Cardiac fibroblast (primary cell): ENCODE data around the gene DNASE2B.

Experiments used
- DNase-seq, 2 donors: peaks; one replicate each; pipeline versions ENCODE4 v3.0.0 to v3.0.0-alpha.2; 2010; ENCODE audit warnings: low read depth in 2 of 2
- H3K4me3 ChIP-seq, 2 donors: replicated peaks in 1 of 2; 1 replicate in 1 of 2; 2 replicates in 1 of 2; pipeline ENCODE4 v1.5.1; 2011; ENCODE audit warnings: low read depth in 2 of 2, low read length in 2 of 2, mild to moderate bottlenecking in 2 of 2, moderate library complexity in 1 of 2
- TF ChIP-seq, protein P1 (sequence below): IDR thresholded peaks from one replicate; pipeline ENCODE4 v1.5.1; 2011; ENCODE audit warnings: low read depth, mild to moderate bottlenecking, low read length, inconsistent platforms

The DNASE2B gene

DNA sequence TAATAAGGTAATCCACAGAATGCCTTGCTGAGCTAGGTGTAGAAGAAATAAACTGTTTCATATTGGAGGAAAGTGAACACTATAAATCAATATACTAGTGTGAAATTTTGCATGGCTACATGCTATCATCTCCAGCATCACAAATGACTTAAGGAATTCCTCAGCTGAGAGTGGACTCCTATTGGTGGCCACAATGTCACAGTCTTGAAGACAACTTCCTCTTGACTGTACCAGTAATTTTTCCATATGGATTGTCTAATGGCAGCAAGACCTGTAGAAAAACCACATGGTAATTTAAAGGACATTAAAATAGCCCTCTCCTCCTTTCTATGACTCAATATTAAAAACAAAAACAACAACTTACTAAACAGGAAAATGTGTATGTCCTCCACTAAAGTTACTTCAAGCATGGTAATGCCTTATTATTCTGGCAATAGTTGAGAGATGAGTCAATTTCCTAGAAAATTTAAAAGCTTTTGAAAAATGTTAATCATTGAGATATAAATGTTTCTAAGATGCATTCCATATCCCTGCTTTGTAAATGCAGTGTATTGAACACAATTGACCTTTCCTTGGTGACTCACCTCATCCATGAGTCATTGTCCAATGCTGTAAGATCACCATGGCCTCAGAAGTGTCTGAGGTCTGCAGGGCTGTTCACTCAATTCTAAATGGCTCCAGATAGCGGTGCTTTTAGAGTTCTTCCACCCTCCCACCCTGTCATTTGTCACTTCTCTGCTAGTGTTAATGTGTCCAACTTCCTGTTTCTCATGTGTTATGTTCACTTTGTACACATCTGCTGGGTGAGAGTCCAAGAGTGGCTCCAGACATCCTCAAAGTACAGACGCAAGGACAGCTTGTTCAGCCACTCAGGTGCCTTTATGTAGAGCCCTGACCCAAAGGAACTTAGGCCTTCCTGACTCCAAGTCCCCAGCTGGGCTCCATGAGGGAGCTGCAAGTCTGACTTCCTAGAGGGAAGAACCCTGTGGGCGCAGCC, 32.8 kb upstream of the DNASE2B start:
- H3K4me3 ChIP-seq = no peak overlapping the region
- TF ChIP-seq, protein P1, sequence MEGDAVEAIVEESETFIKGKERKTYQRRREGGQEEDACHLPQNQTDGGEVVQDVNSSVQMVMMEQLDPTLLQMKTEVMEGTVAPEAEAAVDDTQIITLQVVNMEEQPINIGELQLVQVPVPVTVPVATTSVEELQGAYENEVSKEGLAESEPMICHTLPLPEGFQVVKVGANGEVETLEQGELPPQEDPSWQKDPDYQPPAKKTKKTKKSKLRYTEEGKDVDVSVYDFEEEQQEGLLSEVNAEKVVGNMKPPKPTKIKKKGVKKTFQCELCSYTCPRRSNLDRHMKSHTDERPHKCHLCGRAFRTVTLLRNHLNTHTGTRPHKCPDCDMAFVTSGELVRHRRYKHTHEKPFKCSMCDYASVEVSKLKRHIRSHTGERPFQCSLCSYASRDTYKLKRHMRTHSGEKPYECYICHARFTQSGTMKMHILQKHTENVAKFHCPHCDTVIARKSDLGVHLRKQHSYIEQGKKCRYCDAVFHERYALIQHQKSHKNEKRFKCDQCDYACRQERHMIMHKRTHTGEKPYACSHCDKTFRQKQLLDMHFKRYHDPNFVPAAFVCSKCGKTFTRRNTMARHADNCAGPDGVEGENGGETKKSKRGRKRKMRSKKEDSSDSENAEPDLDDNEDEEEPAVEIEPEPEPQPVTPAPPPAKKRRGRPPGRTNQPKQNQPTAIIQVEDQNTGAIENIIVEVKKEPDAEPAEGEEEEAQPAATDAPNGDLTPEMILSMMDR = no peak
- DNase-seq = peak; percentile 89 to 99

DNA sequence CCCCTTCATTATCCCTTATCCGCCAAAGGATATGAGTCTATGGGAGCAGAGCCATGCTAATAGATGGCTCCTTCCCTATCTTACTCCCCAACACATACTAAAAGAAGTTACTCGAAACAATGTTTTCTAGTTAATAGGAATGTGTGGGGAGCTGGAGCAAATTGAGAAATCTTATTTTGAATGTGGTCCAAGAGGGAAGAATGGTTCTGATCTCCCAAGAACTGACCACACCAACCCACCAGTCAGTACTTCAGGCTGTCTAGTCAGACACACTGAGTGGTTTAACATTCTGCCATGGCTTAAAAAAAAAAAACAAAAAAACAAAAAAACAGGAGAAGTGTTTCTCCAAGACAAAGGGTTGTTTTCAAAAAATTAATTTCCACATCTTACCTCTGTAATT, 31.5 kb upstream of the DNASE2B start:
- TF ChIP-seq, protein P1 = no peak
- no peak overlapping the region for H3K4me3 ChIP-seq
- DNase-seq = peak; percentile 79 to 90

DNA sequence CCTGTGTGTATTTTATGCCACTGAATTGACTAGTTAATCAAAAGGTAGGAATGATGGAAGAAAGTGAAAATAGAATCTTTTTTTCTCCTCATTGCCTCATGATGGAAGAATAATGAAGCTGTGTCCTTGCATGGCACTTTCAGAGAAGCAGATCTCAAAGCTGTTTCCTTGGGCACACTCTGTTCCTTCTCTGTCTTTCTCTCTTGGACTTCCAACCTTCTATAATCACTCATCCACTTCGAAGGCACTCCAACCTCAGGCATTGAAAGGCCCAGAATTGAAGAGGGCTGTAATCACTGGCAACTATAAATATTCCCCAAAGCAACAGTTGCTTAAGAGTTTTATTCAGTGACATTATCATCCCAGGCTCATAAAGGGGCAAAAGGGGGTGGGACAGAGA, 31.1 kb upstream of the DNASE2B start:
- DNase-seq = no peak
- TF ChIP-seq, protein P1 = no peak
- H3K4me3 ChIP-seq = no peak overlapping the region

DNA sequence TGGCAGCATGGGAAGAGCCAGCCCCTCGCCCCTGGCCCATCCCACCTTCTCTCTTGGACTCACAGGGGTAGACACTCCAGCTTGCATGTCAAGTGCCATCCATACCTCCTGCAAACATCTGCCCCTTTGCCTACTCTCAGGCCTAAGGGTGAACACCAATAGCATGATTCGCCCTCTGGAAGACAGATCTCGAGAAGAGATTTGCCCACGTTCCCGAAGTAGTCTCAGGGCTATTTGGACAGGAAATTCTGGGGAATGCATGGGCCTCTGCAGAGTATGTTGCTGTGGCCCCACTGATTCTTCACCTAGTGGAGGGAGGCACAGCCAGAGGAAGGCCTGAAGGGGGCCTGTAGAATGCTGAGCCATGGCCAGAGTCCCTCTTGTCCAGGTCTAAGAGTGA, 29.8 kb upstream of the DNASE2B start:
- TF ChIP-seq, protein P1 = no peak
- H3K4me3 ChIP-seq = no peak overlapping the region
- no peak for DNase-seq

DNA sequence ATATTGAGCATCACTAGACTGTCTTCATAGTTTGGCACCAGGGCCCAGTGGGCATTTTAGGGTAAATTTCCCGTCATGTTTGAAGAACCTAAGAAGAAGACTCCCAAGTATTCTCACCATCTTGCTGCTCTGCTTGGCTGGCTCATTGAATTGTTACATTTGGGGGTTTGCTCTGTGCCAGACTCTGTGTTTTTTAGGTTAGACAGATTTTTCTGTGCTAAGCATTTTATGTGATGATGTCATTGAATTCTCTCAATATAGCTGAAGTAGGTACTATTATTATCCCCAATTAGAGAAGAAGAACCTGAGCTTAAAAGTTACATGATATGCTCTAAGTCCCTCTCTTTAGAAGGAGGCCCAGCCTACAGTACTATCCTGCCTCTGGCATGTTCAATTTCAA, 28.0 kb upstream of the DNASE2B start:
- no peak for DNase-seq
- TF ChIP-seq, protein P1 = no peak
- no peak overlapping the region for H3K4me3 ChIP-seq

DNA sequence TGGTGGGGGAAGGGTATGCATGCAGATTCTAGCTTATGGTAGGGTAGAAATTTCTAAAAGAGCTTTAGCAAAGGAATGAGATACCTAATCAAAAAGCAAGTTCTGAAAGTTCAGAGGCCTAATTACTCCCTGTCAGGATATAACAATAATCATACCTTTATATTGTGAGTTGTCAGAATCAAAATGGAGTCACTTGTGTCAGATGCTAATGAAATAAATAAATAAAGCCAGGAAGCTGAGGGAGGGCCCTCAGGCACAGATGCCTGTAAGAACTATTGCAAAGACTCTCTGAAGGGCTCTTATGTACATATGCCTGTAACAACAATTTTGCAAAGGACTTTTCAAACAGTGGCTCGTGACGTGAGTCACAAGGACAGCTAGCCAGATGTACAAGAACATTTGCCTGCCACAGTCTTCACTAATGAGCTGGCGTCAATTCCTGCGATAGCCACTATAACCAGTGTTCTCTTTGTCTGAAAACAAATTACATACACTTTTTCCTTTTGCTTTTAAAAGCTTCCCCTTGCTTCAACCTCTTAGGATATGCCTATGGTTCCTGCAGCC, 27.4 kb upstream of the DNASE2B start:
- H3K4me3 ChIP-seq = no peak overlapping the region
- DNase-seq = peak; percentile 53 to 86
- TF ChIP-seq, protein P1 = no peak
